Activated naive CD4-positive, alpha-beta T cell treated with anti-CD3 and anti-CD28 coated beads, Interleukin-2, amount 10 ng/mL, durations not matched to agents 7 days and 5 days (primary cell): ENCODE data around the gene SPG7.
"Not testable (repeated sequence)": the region's sequence is repeated elsewhere in the genome, so short reads cannot be mapped to it uniquely, and the experiment has no call there.

Source experiments
- CTCF ChIA-PET: fragments of 350-600 bp; sonication (Branson Sonifier 250); formaldehyde crosslinking; loops from one replicate; lab custom pipeline; 2021; ENCODE audit warnings: antibody characterized with exemption; lab: Charles Lee
- DNase-seq: peaks from one replicate; pipeline ENCODE4 v3.0.0-alpha.2; 2020
- H3K27ac Mint-ChIP-seq: one replicate; pipeline ENCODE4 v1.8.0; 2021; ENCODE audit warnings: mild to moderate bottlenecking, moderate library complexity, mixed read lengths
- H3K27me3 Mint-ChIP-seq: one replicate; pipeline ENCODE4 v1.8.0; 2021; ENCODE audit warnings: mild to moderate bottlenecking, mixed read lengths
- H3K36me3 Mint-ChIP-seq: one replicate; pipeline ENCODE4 v1.8.0; 2021; ENCODE audit warnings: mixed read lengths
- H3K4me1 Mint-ChIP-seq: one replicate; pipeline ENCODE4 v1.8.0; 2021; ENCODE audit warnings: mixed read lengths
- H3K4me3 Mint-ChIP-seq: one replicate; pipeline ENCODE4 v1.8.0; 2021; ENCODE audit warnings: mild to moderate bottlenecking, moderate library complexity, mixed read lengths
- H3K9me3 Mint-ChIP-seq: one replicate; pipeline ENCODE4 v1.8.0; 2021; ENCODE audit warnings: mixed read lengths

SPG7 gene

GRCh38 chr16:89507834-89508590 lies at the start of gene SPG7:
SPG7 (plus strand) TSS chr16:89508403; CDS start chr16:89508418, 15 bp downstream.
- peak; percentile 90 for DNase-seq
- CTCF ChIA-PET: interaction anchor here (1.0 to 2.1 kb wide), 10 partner anchors 49 to 290 kb away, joined by 3 to 8 read pairs (median 5); partner anchors contain the start of gene ZNF778
- no peaks in the 10 kb centered on the region for H3K27me3 Mint-ChIP-seq
- no peaks in the 10 kb centered on the region for H3K9me3 Mint-ChIP-seq
- peak within 1 kb of the TSS; percentile 93 for H3K27ac Mint-ChIP-seq
- peak within 1 kb of the TSS; percentile 88 for H3K4me3 Mint-ChIP-seq
- H3K36me3 Mint-ChIP-seq: peaks cover 5% of the 10 kb centered on the region
- peaks cover 38% of the 10 kb centered on the region for H3K4me1 Mint-ChIP-seq

DNA sequence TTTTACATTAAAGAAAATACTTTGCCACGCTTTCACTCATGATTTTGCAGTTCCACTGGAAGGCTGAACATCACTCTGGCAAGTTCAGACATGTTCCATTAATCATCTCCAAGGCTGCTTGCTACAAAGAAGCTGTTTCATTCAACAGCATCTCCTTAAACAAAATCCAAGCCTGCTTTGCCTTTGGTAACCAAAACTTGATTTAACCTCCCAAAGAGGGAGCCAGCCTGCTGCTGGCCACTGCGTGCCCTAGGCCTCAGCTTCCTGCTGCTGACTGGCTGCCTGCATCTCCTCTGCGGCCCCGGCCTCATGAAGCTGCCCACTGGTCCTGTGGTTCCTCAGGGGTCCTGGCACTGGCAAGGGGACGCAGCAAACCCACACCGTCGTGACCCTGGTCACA lies 49.7 kb upstream of the SPG7 start:
- CTCF ChIA-PET: no interaction called here
- H3K36me3 Mint-ChIP-seq: peaks cover 28% of the 10 kb centered on the region
- no peaks in the 10 kb centered on the region for H3K9me3 Mint-ChIP-seq
- peaks cover 60% of the 10 kb centered on the region for H3K4me1 Mint-ChIP-seq
- H3K27ac Mint-ChIP-seq: peak overlapping the region; percentile 1
- no peaks in the 10 kb centered on the region for H3K27me3 Mint-ChIP-seq
- no peak for DNase-seq
- no peak overlapping the region for H3K4me3 Mint-ChIP-seq

GRCh38 chr16:89458967-89459366 lies 49.2 kb upstream of the SPG7 start:
- no peak overlapping the region for H3K4me3 Mint-ChIP-seq

GRCh38 chr16:89460556-89460955 lies 47.6 kb upstream of the SPG7 start:
- H3K4me1 Mint-ChIP-seq: peaks cover 60% of the 10 kb centered on the region
- H3K9me3 Mint-ChIP-seq: no peaks in the 10 kb centered on the region
- no peak overlapping the region for H3K4me3 Mint-ChIP-seq
- H3K27ac Mint-ChIP-seq: no peak overlapping the region
- no peaks in the 10 kb centered on the region for H3K27me3 Mint-ChIP-seq
- H3K36me3 Mint-ChIP-seq: peaks cover 32% of the 10 kb centered on the region
- no peak for DNase-seq
- CTCF ChIA-PET: no interaction called here

More at GRCh38 chr16:89458967-89459366, 49.2 kb upstream of the SPG7 start:
- no peaks in the 10 kb centered on the region for H3K9me3 Mint-ChIP-seq
- no peak for DNase-seq
- H3K27ac Mint-ChIP-seq: peak overlapping the region; percentile 1
- H3K27me3 Mint-ChIP-seq: no peaks in the 10 kb centered on the region
- CTCF ChIA-PET: no interaction called here
- H3K36me3 Mint-ChIP-seq: peaks cover 28% of the 10 kb centered on the region
- peaks cover 60% of the 10 kb centered on the region for H3K4me1 Mint-ChIP-seq

GRCh38 chr16:89461890-89462289 lies 46.3 kb upstream of the SPG7 start:
- DNase-seq, H3K9me3 Mint-ChIP-seq, H3K27ac Mint-ChIP-seq, H3K27me3 Mint-ChIP-seq, H3K4me3 Mint-ChIP-seq, CTCF ChIA-PET: not testable (repeated sequence)
- peaks cover 33% of the 10 kb centered on the region for H3K36me3 Mint-ChIP-seq
- peaks cover 60% of the 10 kb centered on the region for H3K4me1 Mint-ChIP-seq

DNA sequence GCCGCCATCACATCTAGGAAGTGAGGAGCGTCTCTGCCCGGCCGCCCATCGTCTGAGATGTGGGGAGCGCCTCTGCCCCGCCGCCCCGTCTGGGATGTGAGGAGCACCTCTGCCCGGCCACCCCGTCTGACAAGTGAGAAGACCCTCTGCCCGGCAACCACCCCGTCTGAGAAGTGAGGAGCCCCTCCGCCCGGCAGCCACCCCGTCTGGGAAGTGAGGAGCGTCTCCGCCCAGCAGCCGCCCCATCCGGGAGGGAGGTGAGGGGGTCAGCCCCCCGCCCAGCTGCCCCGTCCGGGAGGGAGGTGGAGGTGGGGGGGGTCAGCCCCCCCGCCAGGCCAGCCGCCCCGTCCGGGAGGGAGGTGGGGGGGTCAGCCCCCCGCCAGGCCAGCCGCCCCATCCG lies 45.6 kb upstream of the SPG7 start:
- Mint-ChIP-seq H3K36me3 (peaks cover 34% of the 10 kb centered on the region), H3K4me1 (peaks cover 64% of the 10 kb centered on the region)
- H3K27me3 Mint-ChIP-seq, DNase-seq, H3K9me3 Mint-ChIP-seq, H3K4me3 Mint-ChIP-seq, H3K27ac Mint-ChIP-seq, CTCF ChIA-PET: not testable (repeated sequence)

- H3K27ac Mint-ChIP-seq, CTCF ChIA-PET, H3K4me3 Mint-ChIP-seq, H3K27me3 Mint-ChIP-seq, DNase-seq, H3K9me3 Mint-ChIP-seq: not testable (repeated sequence)
- Mint-ChIP-seq H3K36me3 (peaks cover 33% of the 10 kb centered on the region), H3K4me1 (peaks cover 67% of the 10 kb centered on the region)
Measured at GRCh38 chr16:89463312-89463711, 44.9 kb upstream of the SPG7 start.

- DNase-seq: no peak
- H3K27me3 Mint-ChIP-seq: no peaks in the 10 kb centered on the region
- peaks cover 21% of the 10 kb centered on the region for H3K36me3 Mint-ChIP-seq
- peaks cover 62% of the 10 kb centered on the region for H3K4me1 Mint-ChIP-seq
- no peaks in the 10 kb centered on the region for H3K9me3 Mint-ChIP-seq
- no peak overlapping the region for H3K4me3 Mint-ChIP-seq
- CTCF ChIA-PET: interaction anchor here (0.8 kb wide), 1 partner anchor 12 kb away, joined by 3 read pairs; no protein-coding TSS in a partner anchor
- no peak overlapping the region for H3K27ac Mint-ChIP-seq
Measured at GRCh38 chr16:89466920-89467319, 41.3 kb upstream of the SPG7 start.

DNA sequence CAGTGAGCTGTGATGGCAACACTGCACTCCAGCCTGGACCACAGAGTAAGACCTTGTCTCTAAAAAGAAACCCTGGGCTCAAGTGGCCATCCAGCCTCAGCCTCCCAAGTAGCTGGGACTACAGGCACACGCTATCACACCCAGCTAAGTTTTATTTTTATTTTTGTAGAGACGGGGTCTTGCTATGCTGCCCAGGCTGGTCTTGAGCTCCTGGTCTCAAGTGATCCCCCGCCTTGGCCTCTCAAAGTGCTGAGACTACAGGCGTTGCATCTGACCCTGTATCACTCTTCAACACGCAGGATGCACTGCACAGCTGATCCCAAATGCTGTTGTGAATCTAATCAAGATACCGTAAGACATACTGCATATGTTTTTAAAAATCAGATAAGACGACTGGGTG lies 40.8 kb upstream of the SPG7 start:
- no peaks in the 10 kb centered on the region for H3K9me3 Mint-ChIP-seq
- no peak overlapping the region for H3K27ac Mint-ChIP-seq
- H3K4me1 Mint-ChIP-seq: peaks cover 66% of the 10 kb centered on the region
- H3K4me3 Mint-ChIP-seq: no peak overlapping the region
- no peaks in the 10 kb centered on the region for H3K27me3 Mint-ChIP-seq
- CTCF ChIA-PET: interaction anchor here (0.8 kb wide), 1 partner anchor 13 kb away, joined by 3 read pairs; no protein-coding TSS in a partner anchor
- no peak for DNase-seq
- H3K36me3 Mint-ChIP-seq: peaks cover 23% of the 10 kb centered on the region

- Mint-ChIP-seq H3K4me1 (peaks cover 77% of the 10 kb centered on the region), H3K27ac (peak overlapping the region; percentile 12), H3K9me3 (peaks cover 3% of the 10 kb centered on the region), H3K36me3 (peaks cover 17% of the 10 kb centered on the region), H3K27me3 (no peaks in the 10 kb centered on the region), H3K4me3 (no peak overlapping the region)
- CTCF ChIA-PET: no interaction called here
- DNase-seq: no peak
Measured at GRCh38 chr16:89472711-89473075, 35.5 kb upstream of the SPG7 start.

DNA sequence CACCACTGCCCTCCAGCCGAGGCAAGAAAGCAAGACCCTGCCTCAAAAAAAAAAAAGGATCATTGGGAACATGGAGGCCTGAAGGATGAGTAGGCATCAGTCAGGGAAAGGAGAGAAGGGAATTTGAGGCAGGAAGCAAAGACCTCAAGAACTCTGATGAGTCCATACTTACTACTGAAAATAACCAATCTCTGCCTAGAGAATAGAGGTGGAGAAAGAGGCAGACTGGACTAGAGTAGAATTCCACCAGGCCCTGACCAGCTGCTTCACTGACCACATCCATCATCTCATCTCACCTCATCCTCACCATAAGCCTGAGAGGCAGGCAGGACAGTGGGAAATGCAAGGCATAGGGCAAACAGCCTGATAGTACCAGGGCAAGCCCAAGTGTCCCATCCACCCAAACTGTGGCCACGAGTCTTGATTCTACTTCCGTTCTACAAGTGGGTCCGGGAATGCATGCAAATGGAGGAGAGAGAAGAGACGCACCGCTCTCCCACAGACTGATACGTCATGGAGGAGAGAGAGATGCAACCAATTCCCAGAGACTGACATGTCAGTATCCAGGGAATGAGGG lies 35.0 kb upstream of the SPG7 start:
- DNase-seq: no peak
- CTCF ChIA-PET: no interaction called here
- Mint-ChIP-seq H3K9me3 (peaks cover 3% of the 10 kb centered on the region), H3K4me3 (no peak overlapping the region), H3K27me3 (no peaks in the 10 kb centered on the region), H3K27ac (peak overlapping the region; percentile 80), H3K4me1 (peaks cover 76% of the 10 kb centered on the region), H3K36me3 (peaks cover 17% of the 10 kb centered on the region)

GRCh38 chr16:89473791-89474414 lies 34.3 kb upstream of the SPG7 start:
- H3K4me3 Mint-ChIP-seq: no peak overlapping the region
- DNase-seq: no peak

DNA sequence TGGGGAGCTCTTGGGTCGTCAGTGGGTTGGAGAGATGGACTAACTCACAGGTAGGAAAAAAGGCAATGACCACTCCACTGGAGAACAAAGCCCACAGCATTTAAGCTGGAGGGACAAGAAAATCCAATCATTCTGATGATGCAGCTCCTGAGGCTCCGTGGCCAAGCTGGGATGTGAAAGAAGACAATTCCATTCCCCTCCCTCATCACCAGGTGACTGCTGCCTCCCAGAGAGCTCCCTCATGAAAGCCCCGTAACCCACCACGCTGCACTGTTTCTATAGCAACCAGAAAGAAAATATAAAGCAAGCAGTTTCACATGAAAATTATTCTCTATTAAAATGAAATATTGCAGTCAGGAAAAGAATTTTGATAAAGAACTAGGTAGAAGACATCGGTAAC lies 33.1 kb upstream of the SPG7 start:
- Mint-ChIP-seq H3K9me3 (peaks cover 3% of the 10 kb centered on the region), H3K27ac (no peak overlapping the region), H3K4me1 (peaks cover 85% of the 10 kb centered on the region), H3K4me3 (no peak overlapping the region), H3K27me3 (no peaks in the 10 kb centered on the region), H3K36me3 (peaks cover 20% of the 10 kb centered on the region)
- no peak for DNase-seq
- CTCF ChIA-PET: no interaction called here

More at GRCh38 chr16:89473791-89474414, 34.3 kb upstream of the SPG7 start:
- H3K9me3 Mint-ChIP-seq: peaks cover 3% of the 10 kb centered on the region
- peak overlapping the region; percentile 80 for H3K27ac Mint-ChIP-seq
- H3K4me1 Mint-ChIP-seq: peaks cover 83% of the 10 kb centered on the region
- CTCF ChIA-PET: no interaction called here
- no peaks in the 10 kb centered on the region for H3K27me3 Mint-ChIP-seq
- peaks cover 20% of the 10 kb centered on the region for H3K36me3 Mint-ChIP-seq

GRCh38 chr16:89476379-89476778 lies 31.8 kb upstream of the SPG7 start:
- CTCF ChIA-PET: interaction anchor here (0.6 kb wide), 1 partner anchor 165 kb away, joined by 3 read pairs; no protein-coding TSS in a partner anchor
- H3K4me1 Mint-ChIP-seq: peaks cover 86% of the 10 kb centered on the region
- peak overlapping the region; percentile 15 for H3K27ac Mint-ChIP-seq
- peaks cover 3% of the 10 kb centered on the region for H3K9me3 Mint-ChIP-seq
- H3K36me3 Mint-ChIP-seq: peaks cover 25% of the 10 kb centered on the region
- DNase-seq: no peak
- no peaks in the 10 kb centered on the region for H3K27me3 Mint-ChIP-seq
- H3K4me3 Mint-ChIP-seq: no peak overlapping the region
